ELF-1 (cell line): Measurements from ENCODE around the gene TRAF3.

ENCODE experiments used
- DNase-seq: peaks from one replicate; pipeline ENCODE4 v3.0.0-alpha.2; 2016; ENCODE audit warnings: low read depth, low spot score

Gene TRAF3

GRCh38 chr14:102954081-102954789 is 177.0 kb downstream of the TRAF3 start:
- no peak for DNase-seq

- no peak for DNase-seq
These were observed 178.6 kb downstream of the TRAF3 start for GRCh38 chr14:102955636-102956408.

GRCh38 chr14:102957222-102957621 is 180.0 kb downstream of the TRAF3 start:
- DNase-seq = no peak

GRCh38 chr14:102958461-102958860 is 181.2 kb downstream of the TRAF3 start:
- DNase-seq = no peak
